Mesodermal cell (in vitro differentiated cells): ENCODE data around the gene CAMK1D.

Experiments used
- H3K27ac ChIP-seq: 2 replicates; pipeline ENCODE4 v1.7.0; 2013; ENCODE audit warnings: mild to moderate bottlenecking, low read depth, low read length, moderate library complexity; ENCODE audit not compliant: severe bottlenecking
- H3K36me3 ChIP-seq: 2 replicates; pipeline ENCODE4 v1.7.1; 2013; ENCODE audit warnings: mild to moderate bottlenecking, low read length, moderate library complexity; ENCODE audit not compliant: control insufficient read depth, insufficient read depth
- H3K4me1 ChIP-seq: one replicate; pipeline ENCODE4 v1.7.1; 2013; ENCODE audit warnings: mild to moderate bottlenecking, low read length; ENCODE audit not compliant: insufficient read depth, control insufficient read depth, poor library complexity, severe bottlenecking
- H3K4me3 ChIP-seq: 2 replicates; pipeline ENCODE4 v1.7.0; 2013; ENCODE audit warnings: low read length, control low read depth, mild to moderate bottlenecking; ENCODE audit not compliant: insufficient read depth, poor library complexity, severe bottlenecking; ENCODE audit errors: extremely low read depth
- H3K9me3 ChIP-seq: 2 replicates; pipeline ENCODE4 v1.7.1; 2013; ENCODE audit warnings: mild to moderate bottlenecking, low read length, moderate library complexity; ENCODE audit not compliant: control insufficient read depth
- WGBS, 2 experiments: methylation state at CpG; one replicate each; pipeline ENCODE4 v1.1.5; 2013; ENCODE audit warnings: missing lambda C conversion rate in 2 of 2; ENCODE audit not compliant: insufficient coverage in 2 of 2; 5-methylcytosine and 5-hydroxymethylcytosine counted together

Gene CAMK1D

DNA sequence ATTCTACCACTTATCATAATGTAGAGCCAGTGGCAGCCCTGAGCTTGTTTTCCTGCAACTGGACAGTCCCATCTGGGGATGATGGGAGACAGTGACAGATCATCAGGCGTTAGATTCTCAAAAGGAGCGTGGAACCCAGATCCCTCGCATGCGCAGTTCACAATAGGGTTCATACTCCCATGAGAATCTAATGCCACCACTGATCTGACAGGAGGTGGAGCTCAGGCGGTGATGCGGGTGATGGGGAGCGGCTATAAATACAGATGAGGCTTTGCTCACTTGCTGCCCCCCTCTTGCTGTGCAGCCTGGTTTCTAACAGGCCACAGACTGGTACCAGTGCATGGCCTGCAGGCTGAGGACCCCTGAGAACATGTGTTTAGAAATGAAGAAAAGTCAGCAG, 260.1 kb downstream of the CAMK1D start:
- Histone ChIP-seq H3K36me3 (no peaks in the 10 kb centered on the region), H3K9me3 (no peaks in the 10 kb centered on the region), H3K4me3 (no peak overlapping the region), H3K27ac (no peak overlapping the region), H3K4me1 (no peaks in the 10 kb centered on the region)
- WGBS, 2 experiments: 87% methylated on average over 6 to 7 of the region's 7 CpGs

DNA sequence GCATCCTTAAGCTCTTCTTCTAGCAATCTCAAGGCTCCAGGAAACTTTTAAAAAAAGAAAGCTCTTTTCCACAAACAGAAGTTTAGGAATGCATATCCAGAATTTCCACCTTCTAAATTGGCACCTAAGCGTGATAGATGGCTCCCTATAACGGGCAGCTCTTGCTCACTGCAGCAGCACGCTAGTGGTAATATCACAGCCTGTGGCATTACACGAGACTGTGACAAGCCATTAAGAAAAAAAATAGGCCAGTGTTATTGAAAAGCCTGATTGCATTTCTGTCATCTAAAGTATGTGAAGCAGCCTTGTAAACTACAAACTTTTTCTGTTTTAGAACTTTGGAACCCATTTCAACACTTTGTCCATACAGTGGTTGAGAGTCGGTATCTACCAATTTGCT, 263.8 kb downstream of the CAMK1D start:
- H3K27ac ChIP-seq: no peak overlapping the region
- WGBS, 2 experiments: 88 to 97% methylated on average over 5 of the region's 5 CpGs
- H3K4me3 ChIP-seq: no peak overlapping the region
- H3K4me1 ChIP-seq: no peaks in the 10 kb centered on the region
- H3K9me3 ChIP-seq: no peaks in the 10 kb centered on the region
- no peaks in the 10 kb centered on the region for H3K36me3 ChIP-seq

DNA sequence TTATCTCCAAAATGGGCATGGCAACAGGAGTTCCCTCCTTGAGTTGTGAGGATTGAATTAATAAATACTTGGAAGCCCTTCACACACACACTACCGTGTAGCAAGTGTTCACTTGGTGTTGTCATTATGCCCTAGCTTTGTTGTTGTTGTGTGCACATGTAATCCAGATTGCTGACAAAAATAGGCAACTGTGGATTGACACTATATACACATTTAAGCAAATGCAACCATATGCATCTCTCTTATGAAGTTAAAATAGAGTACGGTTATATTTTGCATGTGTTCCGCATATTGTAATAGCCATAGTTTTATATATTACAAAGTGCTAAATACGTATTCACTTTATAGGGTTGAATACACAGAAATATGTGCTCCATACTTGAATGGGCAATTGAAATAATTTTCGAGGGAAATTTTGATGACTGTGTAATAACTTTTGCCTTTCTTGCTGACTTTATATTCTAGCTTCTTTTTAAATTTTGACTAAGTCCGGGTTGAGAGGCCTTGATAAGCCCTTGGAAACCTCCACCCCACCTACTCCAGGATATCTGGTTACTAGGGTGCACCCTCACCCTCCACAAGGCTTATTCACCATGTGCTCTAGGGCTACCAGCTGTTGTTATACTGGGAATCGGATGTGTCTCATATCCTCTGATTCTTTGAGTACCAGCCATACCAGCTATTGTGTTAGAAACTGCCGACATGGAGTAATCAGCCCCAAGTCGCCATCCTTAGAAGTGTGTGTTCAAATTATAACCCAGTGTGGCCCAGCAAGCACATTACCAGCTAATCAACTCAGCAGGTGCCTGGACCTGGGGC, 265.0 kb downstream of the CAMK1D start:
- H3K9me3 ChIP-seq: no peaks in the 10 kb centered on the region
- WGBS, 2 experiments: 81 to 84% methylated on average over 3 to 4 of the region's 9 CpGs

DNA sequence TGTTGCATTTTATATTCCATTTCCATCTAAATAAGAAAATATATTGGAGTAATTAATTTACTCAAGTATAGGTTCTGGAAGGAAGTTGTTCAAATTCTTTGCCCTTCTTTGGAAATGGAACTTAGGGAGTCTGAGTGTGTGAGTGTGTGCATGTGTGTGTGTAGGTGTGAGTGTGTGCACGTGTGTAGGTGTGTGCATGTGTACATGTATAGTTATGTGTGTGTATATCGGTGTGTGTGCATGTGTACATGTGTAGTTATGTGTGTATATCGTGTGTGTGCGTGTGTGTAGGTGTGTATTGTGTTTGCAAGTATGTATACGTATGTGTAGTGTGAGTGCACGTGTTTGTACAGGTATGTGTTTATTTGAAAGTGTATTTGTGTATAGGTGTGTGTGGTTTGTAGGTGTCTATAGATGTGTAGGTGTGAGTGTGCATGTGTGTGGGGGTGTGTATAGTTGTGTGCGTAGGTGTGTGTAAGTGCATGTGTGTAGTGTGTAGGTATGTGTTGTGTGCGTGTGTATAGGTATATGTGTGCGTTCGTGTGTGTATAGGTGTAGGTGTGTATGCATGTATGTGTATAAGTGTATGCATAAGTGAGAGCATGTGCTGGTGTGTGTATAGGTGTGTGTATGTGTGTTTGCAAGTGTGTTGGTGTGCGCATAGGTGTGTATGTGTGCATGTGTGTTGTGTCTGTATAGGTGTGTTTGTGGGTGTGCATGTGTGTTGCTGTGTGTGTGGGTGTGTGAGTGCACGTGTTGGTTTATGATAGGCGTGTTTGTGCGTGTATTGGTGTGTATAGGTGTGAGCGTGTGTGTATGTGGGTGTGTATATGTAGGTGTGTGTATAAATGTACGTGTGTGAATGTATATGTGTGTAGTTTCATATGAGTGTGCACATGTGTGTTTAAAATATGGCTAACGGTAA, 266.2 kb downstream of the CAMK1D start:
- Histone ChIP-seq H3K4me1 (no peaks in the 10 kb centered on the region), H3K4me3 (no peak overlapping the region)
- WGBS, 2 experiments: 88 to 94% methylated on average over 15 to 17 of the region's 17 CpGs

More for the DNA sequence above, 265.0 kb downstream of the CAMK1D start:
- H3K36me3 ChIP-seq: no peaks in the 10 kb centered on the region
- H3K27ac ChIP-seq: no peak overlapping the region
- H3K4me1 ChIP-seq: no peaks in the 10 kb centered on the region
- H3K4me3 ChIP-seq: no peak overlapping the region

DNA sequence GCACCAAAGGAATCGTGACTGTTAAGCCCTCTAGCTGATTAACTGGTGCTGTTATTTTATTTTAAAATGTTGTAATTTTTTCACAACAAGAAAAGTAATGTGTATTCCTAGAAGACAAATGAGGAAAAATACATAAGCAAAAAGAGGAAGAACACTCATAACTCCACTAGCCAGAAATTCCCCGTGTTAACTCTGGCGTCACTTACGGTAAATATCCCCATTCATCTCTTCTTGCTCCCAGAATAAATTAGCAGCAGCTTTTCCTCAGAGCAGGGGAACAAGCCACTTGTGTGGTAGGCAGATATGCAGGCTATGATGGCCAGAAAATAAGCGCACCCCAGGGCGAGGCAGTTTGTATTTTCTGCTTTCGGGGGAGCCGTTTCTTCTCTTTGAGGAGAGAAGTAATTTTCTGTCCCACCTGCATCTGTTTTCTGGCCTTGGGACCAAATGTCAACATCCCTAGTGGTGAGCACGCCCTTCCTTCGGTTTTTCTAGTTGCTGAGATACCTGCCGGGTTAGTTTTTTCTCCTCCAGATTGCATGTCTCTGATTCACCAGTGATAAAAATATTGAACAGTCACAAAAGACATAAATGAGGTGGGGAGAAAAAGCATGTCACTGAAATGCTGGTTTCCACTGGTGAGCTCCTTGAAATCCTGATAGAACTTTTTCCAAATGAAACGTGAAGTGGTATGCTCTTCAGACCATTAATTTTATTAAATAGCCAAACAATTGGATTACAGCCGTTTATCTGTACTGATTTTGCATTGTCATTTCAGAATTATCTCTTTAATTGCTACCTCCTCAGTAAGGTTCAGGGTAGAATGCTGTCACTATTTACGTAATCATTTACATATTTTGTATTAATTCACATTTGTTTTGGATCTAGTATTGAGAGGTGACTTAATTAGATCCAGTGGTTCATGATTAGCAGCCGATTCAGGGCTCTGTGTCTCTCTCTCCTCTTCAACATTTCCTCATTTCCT, 268.1 kb downstream of the CAMK1D start:
- no peak overlapping the region for H3K4me3 ChIP-seq
- no peaks in the 10 kb centered on the region for H3K9me3 ChIP-seq
- H3K4me1 ChIP-seq: no peaks in the 10 kb centered on the region
- WGBS, 2 experiments: 89 to 94% methylated on average over 8 to 10 of the region's 15 CpGs
- no peaks in the 10 kb centered on the region for H3K36me3 ChIP-seq
- H3K27ac ChIP-seq: no peak overlapping the region

More for the DNA sequence above, 266.2 kb downstream of the CAMK1D start:
- H3K27ac ChIP-seq: no peak overlapping the region
- no peaks in the 10 kb centered on the region for H3K9me3 ChIP-seq
- H3K36me3 ChIP-seq: no peaks in the 10 kb centered on the region

- no peaks in the 10 kb centered on the region for H3K4me1 ChIP-seq
- H3K27ac ChIP-seq: no peak overlapping the region
- no peaks in the 10 kb centered on the region for H3K9me3 ChIP-seq
- no peak overlapping the region for H3K4me3 ChIP-seq
- WGBS, 2 experiments: 94 to 97% methylated on average over 3 to 4 of the region's 5 CpGs
- no peaks in the 10 kb centered on the region for H3K36me3 ChIP-seq
Measured at GRCh38 chr10:12622016-12622415, 272.7 kb downstream of the CAMK1D start.

DNA sequence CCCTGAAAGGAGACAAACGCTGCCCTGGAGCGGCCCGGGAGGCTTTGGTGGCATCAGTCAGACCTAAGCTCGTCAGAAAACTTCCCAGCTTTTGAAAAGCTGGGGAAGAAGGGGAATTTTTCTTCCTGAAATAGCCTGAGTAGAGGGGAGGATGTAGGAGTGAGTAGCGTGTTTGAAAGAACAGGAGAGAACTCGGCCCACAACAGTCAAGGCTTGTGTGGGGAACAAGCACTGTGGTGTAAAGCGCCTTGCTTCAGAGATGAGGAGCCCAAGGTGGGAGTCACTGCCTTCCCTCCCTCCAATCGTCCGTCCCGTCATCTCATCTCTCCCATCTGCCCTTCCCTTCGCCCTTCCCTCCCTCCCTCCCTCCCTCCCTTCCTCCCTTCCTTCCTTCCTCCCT, 273.3 kb downstream of the CAMK1D start:
- WGBS, 2 experiments: 81 to 93% methylated on average over 9 to 11 of the region's 11 CpGs
- Histone ChIP-seq H3K27ac (no peak overlapping the region), H3K4me1 (no peaks in the 10 kb centered on the region), H3K4me3 (no peak overlapping the region), H3K36me3 (no peaks in the 10 kb centered on the region), H3K9me3 (no peaks in the 10 kb centered on the region)

GRCh38 chr10:12625393-12626023, 276.2 kb downstream of the CAMK1D start:
- no peaks in the 10 kb centered on the region for H3K36me3 ChIP-seq

DNA sequence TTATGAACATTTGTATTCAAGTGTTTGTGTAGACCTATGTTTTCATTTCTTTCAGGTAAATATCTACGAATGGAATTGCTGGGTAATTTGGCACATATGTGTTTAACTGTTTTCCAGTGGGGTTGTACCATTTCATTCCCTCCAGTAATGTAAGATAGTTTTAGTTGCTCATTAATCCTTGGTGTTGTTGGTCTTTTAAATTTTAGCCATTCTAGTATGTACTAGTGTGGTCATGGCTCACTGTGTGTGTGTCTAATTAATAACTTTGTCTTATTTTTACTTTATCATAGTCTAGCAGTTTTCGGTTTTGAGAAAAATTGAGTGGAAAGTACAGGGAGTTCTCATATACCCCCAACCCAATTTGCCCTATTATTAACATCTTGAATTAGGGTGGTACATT, 278.8 kb downstream of the CAMK1D start:
- WGBS, 2 experiments: 83 to 100% methylated on average over 1 of the region's 2 CpGs
- Histone ChIP-seq H3K27ac (no peak overlapping the region), H3K36me3 (no peaks in the 10 kb centered on the region), H3K4me1 (no peaks in the 10 kb centered on the region), H3K4me3 (no peak overlapping the region), H3K9me3 (peaks cover 7% of the 10 kb centered on the region)

More at GRCh38 chr10:12625393-12626023, 276.2 kb downstream of the CAMK1D start:
- 92 to 100% methylated on average over 3 to 4 of the region's 12 CpGs for WGBS, 2 experiments
- no peaks in the 10 kb centered on the region for H3K9me3 ChIP-seq
- no peak overlapping the region for H3K27ac ChIP-seq
- H3K4me1 ChIP-seq: no peaks in the 10 kb centered on the region
- no peak overlapping the region for H3K4me3 ChIP-seq
